Panc1 (cell line): Measurements from ENCODE around the gene POTEJ.
"Not testable (repeated sequence)": the region's sequence is repeated elsewhere in the genome, so short reads cannot be mapped to it uniquely, and the experiment has no call there.

Source experiments
- CTCF ChIP-seq: fragments of 450-650 bp; IDR thresholded peaks from 2 replicates; pipeline ENCODE4 v1.5.1; 2017; ENCODE audit warnings: mild to moderate bottlenecking
- TCF7L2 ChIP-seq: IDR thresholded peaks from 2 replicates; pipeline ENCODE4 v1.6.1; 2011; ENCODE audit warnings: mild to moderate bottlenecking, low read depth, low read length, inconsistent platforms

GRCh38 chr2:130638973-130639372 is 27.7 kb downstream of the POTEJ start:
- not testable (repeated sequence) for TF ChIP-seq TCF7L2, CTCF
